SU-DHL-6 (cell line): ENCODE results near the gene ACSL6.

Experiments
- H2AFZ ChIP-seq: fragments of 200-600 bp; sonication (generic); 2 replicates; pipeline ENCODE4 v1.6.1; 2014; ENCODE audit warnings: low read depth, mild to moderate bottlenecking, moderate library complexity, mixed read lengths, antibody characterized with exemption, low read length; ENCODE audit not compliant: severe bottlenecking
- H3F3A ChIP-seq: fragments of 200-600 bp; shearing (Covaris generic); 2 replicates; pipeline ENCODE4 v1.6.0; 2016; ENCODE audit warnings: antibody characterized with exemption, mild to moderate bottlenecking; ENCODE audit not compliant: insufficient read depth
- H3K27ac ChIP-seq: fragments of 200-600 bp; sonication (generic); 2 replicates; pipeline ENCODE4 v1.5.1; 2016; ENCODE audit warnings: low read depth, mild to moderate bottlenecking, low read length, moderate library complexity, mixed read lengths
- H3K27me3 ChIP-seq: fragments of 200-600 bp; sonication (generic), shearing (Covaris generic); 2 replicates; pipeline ENCODE4 v1.6.0; 2014; ENCODE audit warnings: mild to moderate bottlenecking, low read length
- H3K36me3 ChIP-seq: fragments of 200-600 bp; sonication (generic); 2 replicates; pipeline ENCODE4 v1.6.1; 2014; ENCODE audit warnings: mild to moderate bottlenecking, low read length, mixed read lengths
- H3K4me2 ChIP-seq: fragments of 300-600, 200-600 bp; shearing (Covaris generic), sonication (generic); 2 replicates; pipeline ENCODE4 v1.6.0; 2014; ENCODE audit warnings: low read length, low read depth, mild to moderate bottlenecking; ENCODE audit not compliant: poor library complexity, severe bottlenecking
- H3K4me3 ChIP-seq: fragments of 200-600 bp; sonication (generic); 2 replicates; pipeline ENCODE4 v1.5.1; 2014; ENCODE audit warnings: antibody characterized with exemption, low read length, mild to moderate bottlenecking, mixed read lengths; ENCODE audit not compliant: insufficient read depth, poor library complexity, severe bottlenecking
- H3K79me2 ChIP-seq: fragments of 200-600 bp; sonication (generic); 2 replicates; pipeline ENCODE4 v1.6.1; 2014; ENCODE audit warnings: mild to moderate bottlenecking, low read length, moderate library complexity; ENCODE audit not compliant: insufficient read depth
- H3K9ac ChIP-seq: fragments of 200-600 bp; sonication (generic); 2 replicates; pipeline ENCODE4 v1.7.0; 2014; ENCODE audit warnings: mild to moderate bottlenecking, low read length
- H3K9me2 ChIP-seq: fragments of 200-600 bp; sonication (generic); replicated peaks from 2 replicates; pipeline ENCODE4 v1.6.1; 2014; ENCODE audit warnings: low read length; ENCODE audit not compliant: insufficient read depth
- H3K9me3 ChIP-seq: fragments of 200-600 bp; sonication (generic); 2 replicates; pipeline ENCODE4 v1.6.1; 2014; ENCODE audit warnings: low read length, mixed read lengths; ENCODE audit not compliant: insufficient read depth
- H4K20me1 ChIP-seq: fragments of 200-600 bp; sonication (generic); 2 replicates; pipeline ENCODE4 v1.6.1; 2014; ENCODE audit warnings: low read depth, mild to moderate bottlenecking, antibody characterized with exemption, low read length, moderate library complexity, mixed read lengths
- CTCF ChIP-seq: fragments of 200-600 bp; sonication (generic); IDR thresholded peaks from one replicate; pipeline ENCODE4 v1.5.1; 2017; ENCODE audit warnings: antibody characterized with exemption, mild to moderate bottlenecking, low read length, moderate library complexity; ENCODE audit not compliant: insufficient read depth, poor library complexity, severe bottlenecking
- EZH2phosphoT487 ChIP-seq: fragments of 200-600 bp; sonication (generic), shearing (Covaris generic); conservative IDR thresholded peaks from 2 replicates; pipeline ENCODE4 v1.6.1; 2018; ENCODE audit warnings: mild to moderate bottlenecking, antibody characterized with exemption, low read length, moderate library complexity, mixed read lengths

The ACSL6 gene

GRCh38 chr5:132037353-132037752 lies 25.9 kb upstream of the ACSL6 start:
- no peaks in the 10 kb centered on the region for H3K9me2 ChIP-seq
- H3K27me3 ChIP-seq: no peaks in the 10 kb centered on the region; the same call in 1 of the 2 replicates
- no peaks in the 10 kb centered on the region for H3K36me3 ChIP-seq
- no peak overlapping the region for H3K9ac ChIP-seq
- no peak overlapping the region for H3K4me3 ChIP-seq
- H2AFZ ChIP-seq: no peak overlapping the region
- H3K79me2 ChIP-seq: no peaks in the 10 kb centered on the region
- TF ChIP-seq EZH2phosphoT487 (no peak), CTCF (no peak)
- no peaks in the 10 kb centered on the region for H3K9me3 ChIP-seq
- no peaks in the 10 kb centered on the region for H3F3A ChIP-seq
- H3K27ac ChIP-seq: no peak overlapping the region
- no peak overlapping the region for H3K4me2 ChIP-seq
- H4K20me1 ChIP-seq: no peaks in the 10 kb centered on the region

DNA sequence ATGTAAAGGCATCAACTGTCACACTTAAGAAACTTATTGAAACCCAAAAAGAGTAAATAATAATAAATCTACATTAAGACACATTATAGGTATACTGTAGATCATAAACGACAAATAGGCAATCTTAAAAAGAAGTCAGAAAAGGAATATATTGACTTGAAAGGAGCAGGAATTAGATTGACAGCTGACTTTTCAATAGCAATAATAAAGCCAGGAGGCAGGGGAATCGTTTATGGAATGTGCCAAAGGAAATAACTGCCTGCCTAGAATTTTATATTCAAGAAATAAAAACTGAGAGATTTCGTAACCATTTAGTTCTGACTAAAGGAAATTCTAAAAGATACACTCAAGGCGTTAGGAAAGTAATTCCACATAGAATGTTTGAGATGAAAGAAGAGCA lies 21.7 kb upstream of the ACSL6 start:
- Histone ChIP-seq H3K9me2 (no peaks in the 10 kb centered on the region), H3K79me2 (no peaks in the 10 kb centered on the region), H4K20me1 (no peaks in the 10 kb centered on the region), H3F3A (no peaks in the 10 kb centered on the region), H3K4me2 (no peak overlapping the region), H3K9ac (no peak overlapping the region), H2AFZ (no peak overlapping the region), H3K9me3 (no peaks in the 10 kb centered on the region), H3K27ac (no peak overlapping the region), H3K27me3 (no peaks in the 10 kb centered on the region; the same call in 1 of the 2 replicates), H3K4me3 (no peak overlapping the region), H3K36me3 (no peaks in the 10 kb centered on the region)
- TF ChIP-seq EZH2phosphoT487 (no peak), CTCF (no peak)

DNA sequence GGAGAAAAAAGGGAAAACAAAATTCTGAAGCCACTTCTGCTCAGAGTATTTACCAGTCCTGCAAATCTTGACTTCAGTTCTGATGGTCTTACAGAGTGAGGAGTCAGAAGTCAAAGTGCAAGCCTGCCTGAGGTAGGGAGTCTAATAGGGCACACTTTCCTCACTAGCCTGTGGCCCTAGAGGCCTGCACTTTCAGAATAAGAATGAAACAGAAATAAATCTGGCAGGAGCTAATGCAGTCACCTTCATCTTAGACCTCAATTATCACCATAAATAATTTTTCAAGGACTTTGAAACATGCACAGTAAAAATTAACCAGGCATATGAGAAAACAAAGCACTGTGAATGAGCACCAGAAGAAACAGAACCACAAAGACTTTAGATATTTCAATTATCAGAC lies 20.7 kb upstream of the ACSL6 start:
- Histone ChIP-seq H2AFZ (no peak overlapping the region), H3K27ac (no peak overlapping the region), H3K36me3 (no peaks in the 10 kb centered on the region), H4K20me1 (no peaks in the 10 kb centered on the region), H3K79me2 (no peaks in the 10 kb centered on the region), H3F3A (no peaks in the 10 kb centered on the region), H3K27me3 (no peaks in the 10 kb centered on the region; the same call in 1 of the 2 replicates), H3K9me3 (no peaks in the 10 kb centered on the region), H3K4me3 (no peak overlapping the region), H3K4me2 (no peak overlapping the region), H3K9me2 (no peaks in the 10 kb centered on the region), H3K9ac (no peak overlapping the region)
- TF ChIP-seq EZH2phosphoT487 (no peak), CTCF (no peak)
